ENCODE results near the gene MALL.
"Not testable (repeated sequence)": the region's sequence is repeated elsewhere in the genome, so short reads cannot be mapped to it uniquely, and the experiment has no call there.

- TF ChIP-seq CTCF, EP300, POLR2A (IDR thresholded peaks at IDR 0.05): not testable (repeated sequence)
These were observed 47.5 kb downstream of the MALL start for GRCh38 chr2:110068153-110068552.

All from tibial nerve (tissue), 4 donors.